Midbrain (tissue), 1 donor: Measurements from ENCODE around the gene RABAC1.
"Not testable (repeated sequence)": the region's sequence is repeated elsewhere in the genome, so short reads cannot be mapped to it uniquely, and the experiment has no call there.

ENCODE experiments used
- DNase-seq: peaks from one replicate; lab custom pipeline; 2025; lab: John Stamatoyannopoulos, UW

RABAC1 gene

DNA sequence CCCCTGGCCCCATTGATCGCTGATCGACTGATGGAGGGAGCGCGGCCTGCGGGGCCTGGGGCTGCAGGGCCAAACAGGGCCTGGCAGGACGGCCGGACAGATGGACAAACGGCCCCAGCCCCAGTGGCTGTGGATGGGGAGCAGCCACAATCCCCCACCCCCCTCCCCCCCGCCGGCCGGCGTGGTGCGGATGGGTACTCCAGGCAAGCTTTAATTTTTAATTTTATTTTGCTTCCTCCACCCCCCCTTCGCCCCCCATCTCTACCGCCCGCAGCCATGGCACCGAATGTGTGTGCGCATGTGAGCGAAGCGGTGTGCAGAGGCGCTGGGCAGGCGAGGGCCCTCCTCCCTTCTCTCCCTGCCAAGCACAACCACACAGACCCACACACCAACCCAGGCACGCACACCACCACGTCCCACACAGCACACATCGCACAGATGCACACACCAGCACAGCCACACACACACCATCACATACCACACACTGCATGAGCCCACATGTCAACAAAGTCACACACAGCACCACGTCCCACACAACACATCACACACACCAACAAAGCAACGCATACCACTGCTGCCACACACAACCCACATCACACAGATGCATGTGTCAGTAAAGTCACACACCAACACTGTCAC, 43.2 kb downstream of the RABAC1 start:
- no peak for DNase-seq

DNA sequence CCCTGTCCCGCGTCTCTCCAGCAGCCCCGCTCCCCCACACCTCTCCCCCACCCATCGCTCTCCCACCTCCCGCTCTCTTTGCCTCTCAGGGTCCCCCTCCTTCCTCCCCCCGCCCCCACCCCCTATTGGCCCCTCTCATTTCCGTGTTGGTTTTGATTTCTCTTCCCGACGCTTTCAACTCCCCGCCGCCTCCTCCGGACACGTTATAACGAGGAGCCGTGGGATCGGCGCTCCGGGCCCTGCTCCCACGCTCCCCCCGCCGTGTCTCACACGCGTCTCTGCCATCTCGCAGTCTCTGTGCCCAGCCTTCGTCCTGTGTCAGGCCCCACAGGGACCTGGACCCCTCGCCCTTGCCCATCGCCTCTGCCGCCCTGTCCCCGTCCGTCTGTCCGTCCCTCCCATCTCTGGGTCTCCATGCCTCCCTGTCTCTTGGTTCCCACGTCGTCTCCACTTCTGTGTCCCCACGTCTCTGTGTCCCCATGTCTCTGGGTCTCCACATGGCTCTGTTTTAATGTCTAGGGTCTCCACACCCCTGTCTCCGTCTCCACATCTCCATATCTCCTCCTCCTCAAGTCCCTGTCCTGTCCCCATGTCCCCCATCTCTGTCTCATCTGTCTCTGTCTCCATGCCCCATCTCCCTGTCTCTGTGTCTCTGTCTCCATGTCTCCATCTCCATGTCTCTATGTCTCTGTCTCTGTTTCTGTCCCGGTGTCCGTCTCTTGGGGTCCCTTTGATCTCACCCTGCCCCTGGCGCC, 43.9 kb downstream of the RABAC1 start:
- no peak for DNase-seq

DNA sequence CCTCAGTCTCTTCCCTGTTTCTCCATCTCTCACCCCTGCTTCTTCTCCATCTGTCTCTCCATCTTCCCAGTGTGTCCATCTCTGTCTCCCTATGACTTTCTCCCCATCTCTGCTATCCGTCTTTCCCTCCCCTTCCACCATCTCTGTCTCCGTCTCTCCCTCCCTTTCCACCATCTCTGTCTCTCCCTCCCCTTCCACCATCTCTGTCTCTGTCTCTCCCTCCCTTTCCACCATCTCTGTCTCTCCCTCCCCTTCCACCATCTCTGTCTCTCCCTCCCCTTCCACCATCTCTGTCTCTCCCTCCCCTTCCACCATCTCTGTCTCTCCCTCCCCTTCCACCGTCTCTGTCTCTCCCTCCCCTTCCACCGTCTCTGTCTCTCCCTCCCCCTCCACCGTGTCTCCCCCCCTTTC, 44.7 kb downstream of the RABAC1 start:
- DNase-seq: not testable (repeated sequence)

DNA sequence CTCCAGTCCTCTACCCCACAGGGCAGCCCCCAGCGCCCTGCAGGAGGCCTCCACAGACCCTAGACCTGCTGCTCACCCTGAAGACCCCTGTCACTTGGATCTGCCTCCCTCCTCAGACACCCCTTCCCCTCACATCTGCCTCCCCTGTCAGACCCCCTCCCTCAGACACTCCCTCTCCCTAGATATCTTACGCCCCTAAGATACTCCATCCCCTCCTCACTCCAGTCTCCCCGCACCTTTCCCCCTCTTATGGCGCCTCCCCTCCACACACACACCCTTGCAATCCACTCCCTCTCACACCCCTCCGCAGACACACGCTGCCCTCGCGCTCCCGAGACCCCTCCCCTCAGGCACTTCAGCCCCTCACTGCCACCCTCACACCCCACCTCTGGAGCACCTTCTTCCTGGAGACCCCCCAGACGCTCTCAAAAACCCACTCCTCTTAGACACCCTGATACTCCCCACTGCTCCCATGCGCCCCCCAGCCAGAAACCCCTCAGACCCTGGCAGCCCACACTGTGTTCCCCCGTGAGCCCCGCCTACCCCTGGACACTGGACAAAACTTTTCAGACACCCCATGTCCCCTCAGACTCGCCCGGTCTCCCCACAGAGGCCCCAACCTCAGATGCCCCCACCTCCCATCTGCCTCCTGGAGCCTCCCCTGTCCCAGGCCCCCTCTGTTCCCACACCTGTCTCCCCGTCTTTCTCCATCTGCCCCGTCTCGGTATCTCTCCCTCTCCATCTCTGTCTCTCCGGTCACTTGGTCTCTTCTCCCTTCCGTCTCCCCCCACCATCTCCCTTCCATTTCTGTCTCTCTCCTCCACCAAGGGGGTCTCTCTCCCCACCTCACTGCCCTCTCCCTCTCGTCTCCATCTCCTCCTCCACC, 45.3 kb downstream of the RABAC1 start:
- DNase-seq: no peak

DNA sequence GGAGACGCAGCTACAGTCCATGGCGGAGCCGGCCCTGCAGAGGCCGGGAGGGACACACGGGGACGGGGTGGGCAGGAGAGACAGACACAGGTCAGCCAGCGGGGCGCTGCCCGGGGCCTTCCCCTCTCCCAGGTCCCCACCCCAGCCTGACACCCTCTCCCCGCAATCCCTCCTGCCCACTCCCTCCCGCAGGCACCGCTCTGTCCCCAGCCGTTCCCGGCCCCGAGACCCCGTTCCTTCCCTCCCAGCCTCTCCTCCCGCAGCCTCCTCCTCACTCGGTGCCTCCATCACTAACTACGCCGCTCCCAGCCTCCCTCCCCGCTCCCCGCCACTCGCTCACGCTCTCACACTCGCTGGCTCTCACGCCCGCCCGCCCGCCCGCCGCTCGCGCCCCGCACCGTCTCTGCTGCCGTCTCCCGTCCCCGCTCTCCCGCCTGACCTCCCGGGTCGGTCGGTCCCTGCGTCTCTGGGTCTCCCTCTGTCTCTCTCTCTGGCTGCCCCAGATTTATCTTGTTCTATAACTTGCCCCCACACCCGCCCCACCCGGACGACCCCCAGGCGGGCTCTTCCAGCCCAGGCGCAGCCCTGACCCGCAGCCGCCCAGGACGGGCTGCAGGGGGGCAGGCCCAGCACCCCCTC, 46.1 kb downstream of the RABAC1 start:
- no peak for DNase-seq

DNA sequence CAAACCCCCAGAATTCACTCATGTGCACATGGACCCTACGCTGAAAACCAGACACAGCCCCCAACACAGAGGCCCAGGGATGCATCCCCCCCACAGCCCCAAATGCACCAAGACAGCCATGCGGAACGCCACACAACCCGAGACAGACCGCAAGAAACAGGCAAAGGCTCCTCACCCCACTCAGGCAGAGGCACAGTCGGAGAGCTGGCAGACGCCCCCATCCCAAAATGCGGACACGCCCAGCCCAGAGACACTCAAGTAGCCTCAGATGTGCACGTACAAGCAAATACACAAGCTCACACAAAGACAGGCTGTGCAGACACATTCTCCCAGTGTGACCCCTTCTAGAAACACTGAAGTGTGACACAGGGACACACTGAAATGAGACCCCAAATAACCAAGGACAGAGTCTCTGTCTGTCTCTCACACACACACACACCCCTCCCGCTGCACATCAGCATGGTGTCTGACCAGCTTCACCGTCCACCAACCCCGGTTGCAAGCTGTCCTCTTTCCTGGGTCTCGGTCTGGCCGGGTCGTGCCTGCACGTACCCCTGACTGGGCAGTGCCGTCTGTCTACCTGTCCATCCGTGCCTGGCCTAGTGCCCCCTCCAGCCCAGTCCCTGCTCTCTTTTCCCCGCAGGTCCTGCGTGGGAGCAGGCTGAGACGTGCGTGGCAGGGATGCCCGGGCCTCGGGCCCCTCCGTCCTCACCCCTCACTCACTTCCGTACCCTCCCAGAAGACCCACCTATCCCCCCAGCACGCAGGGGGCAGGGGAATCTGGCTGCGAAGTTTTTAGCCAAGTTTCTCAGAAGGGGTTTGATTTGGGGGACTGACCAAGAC, 47.0 kb downstream of the RABAC1 start:
- DNase-seq: no peak

DNA sequence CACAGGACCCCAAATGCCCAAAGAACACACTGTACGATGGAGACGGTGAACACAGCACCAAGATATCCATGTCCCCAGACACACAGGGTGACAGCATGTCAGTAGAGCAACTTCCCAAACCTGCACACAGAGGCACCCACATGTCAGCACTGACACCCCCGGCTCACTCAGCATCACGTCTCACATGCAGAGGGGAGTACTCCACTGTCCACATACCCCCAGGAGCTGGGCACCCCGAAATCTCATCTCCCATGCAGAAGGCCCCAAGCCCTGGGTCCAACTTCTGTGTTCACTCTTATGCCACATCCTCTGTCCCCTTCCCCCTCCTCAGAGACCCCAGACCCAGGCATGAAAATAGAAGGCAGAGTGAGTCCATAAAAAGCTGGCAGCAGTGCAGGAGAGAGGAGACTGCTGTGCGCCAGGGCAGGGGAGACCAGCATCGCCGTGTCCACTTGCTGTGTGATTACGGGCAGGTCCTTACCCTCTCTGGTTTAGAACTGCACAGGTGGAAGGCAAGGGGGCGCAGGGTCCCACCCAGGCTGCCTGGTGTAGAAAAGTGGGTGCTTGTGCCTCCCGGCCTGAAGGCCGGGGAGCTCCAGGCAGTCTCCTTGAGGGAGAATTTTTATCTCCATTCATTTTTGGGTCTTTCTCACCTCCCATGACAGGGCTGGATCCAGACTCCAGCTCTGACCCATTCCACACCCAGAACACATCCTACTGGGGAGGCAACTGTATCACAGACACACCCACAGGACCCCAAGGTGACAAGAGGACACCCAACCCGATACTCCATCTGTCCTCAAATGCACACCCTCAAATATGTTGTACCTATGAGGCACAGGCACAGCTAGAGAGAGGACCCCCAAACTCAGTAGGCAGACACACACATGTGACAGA, 47.9 kb downstream of the RABAC1 start:
- DNase-seq: no peak

DNA sequence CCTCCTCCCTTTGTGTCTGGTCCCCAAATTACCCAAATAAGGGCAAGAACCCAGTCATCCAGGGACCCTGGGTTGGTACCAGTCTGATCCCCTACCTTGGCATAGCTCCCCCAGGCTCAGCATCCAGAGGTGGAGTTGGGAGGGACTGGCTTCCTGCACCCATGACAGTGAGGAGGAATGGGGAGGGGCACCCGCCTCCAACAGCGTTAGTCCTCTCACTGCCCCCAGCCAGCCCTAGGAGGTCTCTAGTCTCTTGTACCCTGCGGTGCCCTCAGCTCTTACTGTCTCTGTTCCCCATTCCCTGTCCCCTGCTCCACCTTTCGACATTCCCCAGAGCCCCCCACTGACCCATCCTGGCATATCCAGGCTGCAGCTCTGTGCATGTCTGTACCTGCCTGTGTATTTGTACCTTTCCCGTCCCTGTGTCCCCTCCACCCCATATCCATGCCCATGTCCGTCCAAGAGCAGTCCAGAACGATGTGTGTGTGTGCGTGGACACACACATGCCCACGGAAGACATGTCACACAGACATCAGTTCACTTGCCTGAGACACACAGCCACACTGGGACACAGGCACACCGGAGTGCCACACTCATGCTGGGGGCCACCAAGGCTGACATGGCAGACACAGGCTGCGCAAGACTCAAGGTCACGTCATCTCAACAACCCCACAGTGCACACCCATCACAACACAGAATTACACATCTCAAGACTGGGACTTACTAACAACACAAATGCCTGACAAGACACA, 48.7 kb downstream of the RABAC1 start:
- no peak for DNase-seq

DNA sequence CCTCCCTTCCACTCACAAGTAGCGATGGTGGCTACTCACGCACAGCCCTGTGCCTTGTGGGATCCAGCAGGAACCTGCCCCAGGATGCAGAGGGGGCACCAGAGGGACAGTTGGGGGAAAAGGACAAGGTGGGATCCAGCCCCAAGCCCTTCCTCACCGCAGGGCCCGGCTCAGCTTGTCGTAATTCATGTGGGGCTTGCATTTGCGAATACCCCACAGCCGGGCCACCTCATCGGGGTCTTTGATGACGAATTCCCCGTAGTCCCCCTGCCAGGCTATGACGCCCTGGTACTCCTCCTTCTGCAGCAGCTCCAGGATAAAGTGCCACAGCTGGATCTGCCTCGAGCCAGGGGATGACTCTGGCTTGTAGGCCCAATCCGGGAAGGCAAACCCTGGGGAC, 49.4 kb downstream of the RABAC1 start:
- no peak for DNase-seq

DNA sequence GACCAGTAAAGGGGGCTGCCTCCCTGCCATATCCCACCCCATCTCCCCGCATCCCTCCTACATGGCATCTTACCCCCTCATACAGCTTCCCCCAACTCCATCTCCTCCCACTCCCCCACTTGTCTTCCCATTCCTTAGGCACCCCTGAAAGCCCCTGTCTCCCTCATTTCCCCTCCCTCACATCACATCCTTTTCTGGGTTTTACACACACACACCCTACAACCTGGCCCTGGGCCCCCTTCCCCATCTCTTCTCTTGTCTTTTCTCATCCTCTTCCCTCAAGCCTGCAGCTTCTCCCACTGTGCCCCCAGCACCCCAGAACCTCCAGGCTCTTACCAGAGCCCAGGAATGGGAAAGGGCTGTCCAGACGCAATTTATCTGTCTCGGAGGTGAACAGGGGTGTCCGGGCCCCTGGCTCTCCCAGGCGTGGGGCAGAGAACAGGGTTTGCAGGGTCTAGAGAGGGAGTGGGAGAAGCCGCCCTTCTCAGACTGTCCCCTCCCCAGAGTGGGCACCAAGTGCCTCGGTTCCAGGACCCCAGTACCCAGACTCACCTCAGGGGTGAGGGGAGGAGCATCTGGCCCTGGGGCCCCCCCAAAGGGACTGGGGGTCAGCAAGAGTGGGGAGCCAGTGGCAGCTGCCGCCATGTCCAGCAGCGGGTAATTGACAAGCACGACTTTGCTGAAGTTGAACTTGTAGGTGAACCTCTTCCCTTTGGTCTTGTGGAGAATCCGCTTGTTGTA, 50.2 kb downstream of the RABAC1 start:
- DNase-seq: no peak

DNA sequence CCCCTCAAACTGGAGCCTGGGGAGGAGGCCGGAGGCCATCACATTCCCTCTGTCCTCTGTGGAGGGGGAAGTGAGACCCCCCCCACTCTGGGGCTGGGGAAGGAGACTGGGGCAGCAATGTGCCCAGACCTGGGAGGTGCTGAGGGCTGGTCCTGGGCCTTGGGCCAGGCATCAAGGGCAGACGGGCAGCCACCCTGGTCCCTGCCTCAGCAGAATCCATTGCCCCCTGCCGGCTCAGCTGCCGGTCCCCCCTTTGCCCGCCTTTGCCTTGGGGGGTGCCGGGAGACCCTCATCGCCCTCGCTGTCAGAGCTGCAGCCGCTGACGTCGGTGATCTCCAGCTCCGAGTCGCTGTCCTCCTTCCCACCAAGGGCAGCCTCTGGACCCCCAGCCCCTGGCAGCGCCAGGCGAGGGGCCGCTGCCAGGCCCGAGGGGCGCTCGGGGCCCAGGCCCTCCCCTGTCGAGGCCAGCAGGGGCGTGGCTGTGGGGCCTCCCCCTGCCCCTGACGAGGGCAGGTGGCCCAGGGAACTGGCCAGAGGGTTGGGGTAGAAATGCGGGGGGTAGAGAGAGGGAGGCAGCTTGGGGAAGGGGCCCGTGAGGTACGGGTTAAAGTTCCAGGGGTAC, 51.0 kb downstream of the RABAC1 start:
- no peak for DNase-seq

DNA sequence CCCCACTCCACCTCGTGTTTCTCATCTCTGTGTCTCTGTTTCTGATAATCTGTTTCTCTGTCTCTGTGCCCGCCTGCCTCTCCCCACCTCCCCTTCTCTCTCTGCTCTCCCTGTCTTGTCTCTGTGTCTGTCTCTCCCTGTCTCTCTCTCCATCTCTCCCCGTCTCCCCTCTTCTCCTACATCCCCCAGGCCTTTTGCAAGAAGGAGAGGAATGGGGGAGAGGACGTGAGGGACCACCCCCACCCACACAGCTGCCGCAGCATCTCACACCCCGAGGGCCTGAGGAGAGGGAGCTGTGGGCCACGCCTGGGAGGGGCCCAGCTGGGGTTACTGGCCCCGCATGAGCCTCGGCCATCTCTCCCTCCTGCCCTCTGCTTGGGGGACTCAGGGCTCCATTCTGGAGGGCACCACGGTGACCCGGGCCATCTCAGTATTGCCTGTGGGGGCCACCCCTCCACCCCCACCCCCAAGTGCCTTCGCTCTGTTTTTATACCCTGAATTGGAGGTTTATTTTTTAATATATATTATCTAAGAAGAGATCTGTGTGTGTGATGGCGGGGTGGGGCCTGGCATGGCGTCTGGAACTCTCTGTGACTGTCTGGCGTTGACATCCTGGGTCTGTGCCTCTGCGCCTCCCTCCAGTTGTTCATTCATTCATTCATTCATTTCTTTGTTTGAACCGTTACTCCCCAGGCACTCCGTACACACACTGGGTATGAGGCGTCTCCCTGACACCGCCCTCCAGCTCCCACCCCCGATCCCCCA, 52.0 kb downstream of the RABAC1 start:
- no peak for DNase-seq
